ENCODE results near the gene PLPPR2.
A peak's percentile ranks its signal among the peaks of the same experiment; 100 is the strongest.
"Not testable (repeated sequence)": the region's sequence is repeated elsewhere in the genome, so short reads cannot be mapped to it uniquely, and the experiment has no call there.

Gene PLPPR2

DNA sequence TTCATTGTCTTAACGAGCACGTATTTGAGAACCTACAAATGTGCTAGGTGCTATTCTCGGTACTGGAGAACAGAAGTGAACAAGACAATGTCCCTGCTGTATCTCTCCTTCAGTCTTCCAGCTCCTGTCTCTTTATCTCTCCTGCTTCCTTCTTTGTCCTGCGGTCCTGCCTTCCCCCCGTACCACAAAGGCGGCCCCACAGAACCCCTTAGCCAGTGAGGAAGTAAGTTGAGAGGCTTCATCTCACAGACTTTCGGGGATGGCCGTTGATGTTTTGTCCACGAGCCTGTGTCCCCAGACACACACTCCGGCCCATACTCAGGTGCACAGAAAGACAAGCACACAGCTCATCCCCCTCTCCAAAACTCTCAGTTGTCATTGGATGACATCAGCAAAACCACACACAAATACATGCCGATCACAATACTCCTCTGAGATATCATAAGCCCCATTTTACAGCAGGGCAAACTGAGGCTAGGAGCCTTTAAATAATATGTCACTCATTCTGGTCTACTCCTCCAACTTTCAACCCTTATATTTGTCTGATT is 18.7 kb downstream of the PLPPR2 start:
- no peak for DNase-seq

DNA sequence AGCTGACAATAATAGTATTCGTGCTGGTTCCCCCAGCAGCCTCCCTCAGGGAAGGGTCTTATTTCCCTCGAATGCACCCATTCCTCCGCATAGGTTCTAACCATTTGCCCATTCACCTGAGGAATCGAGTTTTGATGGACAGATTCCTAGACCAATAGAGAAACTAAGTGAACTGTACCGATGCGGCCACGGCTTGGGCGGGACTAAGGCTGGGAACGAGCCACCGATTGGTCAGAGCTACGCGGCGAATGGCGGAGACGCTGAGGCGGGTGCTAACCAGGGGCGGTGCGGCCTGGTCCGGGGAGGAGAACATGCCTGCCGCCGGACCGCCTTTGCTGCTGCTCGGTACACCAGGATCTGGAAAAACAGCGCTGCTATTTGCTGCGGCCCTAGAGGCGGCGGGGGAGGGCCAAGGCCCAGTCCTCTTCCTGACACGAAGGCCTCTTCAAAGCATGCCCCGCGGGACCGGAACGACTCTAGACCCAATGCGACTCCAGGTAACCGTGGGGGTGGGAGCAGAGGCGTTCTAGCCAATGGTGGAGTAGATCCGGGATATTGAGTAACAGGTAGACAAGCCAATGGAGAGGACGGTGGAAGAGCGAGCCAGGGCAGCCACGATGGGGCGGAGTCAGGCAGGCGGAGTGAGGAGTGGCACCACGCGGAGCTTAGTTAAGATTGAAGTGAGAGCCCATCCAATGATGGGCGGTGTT is 19.4 kb downstream of the PLPPR2 start, which contains the start of gene SWSAP1:
Gene SWSAP1, plus strand, starts transcription at position 234 of the 710 bp plus-strand sequence. Its CDS starts 15 bp downstream, at position 249.
- DNase-seq, result peak; percentile 96

DNA sequence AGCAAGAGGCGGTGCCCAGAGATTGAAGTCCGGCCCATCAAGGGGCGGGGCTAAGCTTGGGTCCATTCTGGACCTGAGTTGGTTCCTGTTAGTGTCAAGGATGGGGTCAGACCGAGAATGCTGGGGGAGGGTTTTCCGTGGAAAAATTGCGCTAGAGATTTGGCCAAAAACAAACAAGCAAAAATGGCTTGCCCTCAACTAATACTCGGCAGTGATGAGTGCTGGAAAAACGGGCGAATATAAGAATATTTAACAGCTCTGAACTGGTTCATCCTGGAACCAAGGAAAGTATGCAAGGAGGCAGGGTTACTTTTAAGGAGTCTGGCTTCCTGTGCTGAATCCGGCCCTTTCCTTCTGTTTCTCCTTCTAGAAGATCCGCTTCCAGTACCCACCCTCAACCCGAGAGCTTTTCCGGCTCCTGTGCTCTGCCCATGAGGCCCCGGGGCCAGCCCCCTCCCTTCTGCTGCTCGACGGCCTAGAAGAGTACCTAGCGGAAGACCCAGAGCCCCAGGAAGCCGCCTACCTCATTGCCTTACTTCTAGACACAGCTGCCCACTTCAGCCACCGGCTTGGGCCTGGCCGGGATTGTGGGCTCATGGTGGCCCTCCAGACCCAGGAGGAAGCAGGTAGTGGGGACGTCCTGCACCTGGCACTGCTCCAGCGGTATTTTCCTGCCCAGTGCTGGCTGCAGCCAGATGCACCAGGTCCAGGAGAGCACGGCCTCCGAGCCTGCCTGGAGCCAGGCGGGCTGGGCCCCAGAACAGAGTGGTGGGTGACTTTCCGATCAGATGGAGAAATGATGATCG is 20.1 kb downstream of the PLPPR2 start:
- DNase-seq, result peak; percentile 76

DNA sequence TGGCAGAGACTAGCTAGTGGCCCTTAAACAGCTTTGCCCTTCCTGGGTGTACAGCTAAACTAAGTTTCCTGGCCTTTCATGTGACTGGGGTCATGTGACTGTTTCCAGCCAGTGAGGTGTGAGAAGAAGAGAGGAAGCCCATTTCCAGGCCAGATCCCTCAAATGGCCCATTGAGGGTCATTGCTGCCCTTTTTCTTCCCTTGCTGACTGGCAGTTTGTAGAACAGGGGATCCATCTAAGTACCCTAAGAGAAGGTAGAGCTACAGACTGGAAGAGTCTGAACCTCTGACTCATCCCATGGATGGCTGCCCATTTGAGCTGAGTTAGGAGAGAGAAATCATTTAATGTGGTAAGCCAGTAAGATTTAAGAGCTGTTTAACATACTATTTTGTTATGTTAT is 22.0 kb downstream of the PLPPR2 start:
- DNase-seq, result no peak

DNA sequence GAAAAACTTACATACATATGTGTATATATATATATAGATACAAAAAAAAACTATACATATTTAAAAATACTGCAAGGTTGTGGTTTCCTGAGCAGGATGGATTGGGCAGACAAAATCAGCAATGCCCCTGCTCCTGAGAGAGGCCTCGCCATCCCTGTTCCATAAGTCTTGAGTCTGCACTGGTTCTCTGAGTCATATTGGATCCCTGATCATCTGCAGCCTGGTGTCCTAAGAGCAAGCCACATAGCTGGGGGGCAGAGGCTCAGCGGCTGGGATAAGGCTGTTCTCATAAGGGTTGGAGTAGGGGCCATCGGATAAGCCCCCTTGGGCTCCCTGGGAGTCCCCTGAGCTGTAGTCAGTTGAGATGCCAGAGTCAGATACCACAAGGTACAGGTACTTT is 22.5 kb downstream of the PLPPR2 start:
- DNase-seq, result no peak

DNA sequence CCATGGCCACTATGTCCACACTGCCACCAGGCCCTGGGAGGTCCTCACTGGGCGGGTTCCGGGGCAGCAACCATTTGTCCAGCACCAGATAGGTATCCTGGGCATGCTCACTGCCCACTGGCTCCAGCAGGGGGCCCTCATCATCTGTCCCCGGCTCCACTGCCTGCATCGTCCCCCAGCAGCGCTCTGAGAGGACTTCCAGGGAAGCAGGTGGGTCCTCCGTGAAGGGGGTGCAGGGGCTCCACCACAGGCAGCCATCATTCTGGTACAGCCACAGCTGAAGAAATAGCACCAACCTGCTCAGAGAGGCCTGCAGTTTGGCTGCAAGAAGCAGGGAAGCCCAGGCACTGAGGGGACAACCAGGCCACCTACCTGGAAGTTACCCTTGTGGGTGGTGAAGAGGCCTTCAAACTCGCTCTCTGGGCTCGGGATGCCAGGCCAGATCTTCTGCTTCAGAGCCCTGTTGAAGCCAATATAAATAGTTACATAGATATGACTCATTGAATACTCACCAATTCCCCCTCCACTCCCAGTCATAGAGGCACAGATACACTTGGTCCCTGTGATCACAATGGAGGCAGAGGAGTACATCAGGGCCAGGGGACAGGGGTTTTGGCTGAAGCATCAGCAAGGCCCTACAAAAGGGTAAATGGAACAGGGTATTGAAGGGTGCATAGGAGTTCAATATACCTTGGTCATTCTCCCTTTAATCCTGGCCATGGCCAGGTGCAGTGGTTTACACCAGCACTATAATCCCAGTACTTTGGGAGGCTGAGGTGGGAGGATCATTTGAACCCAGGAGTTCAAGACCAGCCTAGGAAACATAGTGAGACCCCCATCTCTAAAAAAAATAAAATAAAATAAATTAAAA is 23.3 kb downstream of the PLPPR2 start:
- no peak for DNase-seq

DNA sequence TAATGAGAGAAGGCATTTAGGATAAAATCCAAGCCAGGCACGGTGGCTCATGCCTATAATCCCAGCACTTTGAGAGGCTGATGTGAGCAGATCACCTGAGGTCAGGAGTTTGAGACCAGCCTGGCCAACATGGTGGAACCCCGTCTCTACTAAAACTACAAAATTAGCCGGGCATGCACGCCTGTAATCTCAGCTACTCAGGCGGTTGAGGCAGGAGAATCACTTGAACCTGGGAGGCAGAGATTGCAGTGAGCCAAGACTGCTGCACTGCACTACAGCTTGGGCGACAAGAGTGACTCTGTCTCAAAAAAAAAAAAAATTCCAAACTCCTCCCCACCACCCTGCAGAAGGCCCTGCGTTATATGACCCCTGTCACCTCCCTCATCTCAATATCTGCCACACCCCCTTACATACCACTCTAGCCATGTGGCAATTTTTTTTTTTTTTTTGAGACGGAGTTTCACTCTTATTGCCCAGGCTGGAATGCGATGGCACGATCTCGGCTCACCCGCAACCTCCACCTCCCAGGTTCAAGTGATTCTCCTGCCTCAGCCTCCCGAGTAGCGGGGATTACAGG is 24.1 kb downstream of the PLPPR2 start:
- not testable (repeated sequence) for DNase-seq

DNA sequence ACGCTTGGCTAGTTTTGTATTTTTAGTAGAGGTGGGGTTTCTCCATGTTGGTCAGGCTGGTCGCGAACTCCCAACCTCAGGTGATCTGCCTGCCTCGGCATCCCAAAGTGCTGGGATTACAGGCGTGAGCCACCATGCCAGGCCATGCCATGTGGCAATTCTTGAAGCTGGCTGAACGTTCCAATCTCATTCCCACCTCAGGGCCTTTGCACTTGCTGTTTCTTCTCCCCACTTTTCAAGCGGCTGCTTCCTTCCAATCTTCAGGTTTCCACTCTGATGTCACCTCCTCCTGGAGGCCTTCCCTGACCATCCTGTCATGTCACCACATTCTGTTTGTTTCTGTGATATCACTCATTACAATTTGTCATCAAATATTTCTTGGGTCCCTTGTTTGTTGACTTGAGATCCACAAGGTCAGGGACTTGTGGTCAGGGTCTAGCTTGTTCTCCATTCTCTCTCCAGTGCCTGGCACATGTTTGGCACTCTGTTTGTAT is 24.7 kb downstream of the PLPPR2 start:
- DNase-seq, result no peak

DNA sequence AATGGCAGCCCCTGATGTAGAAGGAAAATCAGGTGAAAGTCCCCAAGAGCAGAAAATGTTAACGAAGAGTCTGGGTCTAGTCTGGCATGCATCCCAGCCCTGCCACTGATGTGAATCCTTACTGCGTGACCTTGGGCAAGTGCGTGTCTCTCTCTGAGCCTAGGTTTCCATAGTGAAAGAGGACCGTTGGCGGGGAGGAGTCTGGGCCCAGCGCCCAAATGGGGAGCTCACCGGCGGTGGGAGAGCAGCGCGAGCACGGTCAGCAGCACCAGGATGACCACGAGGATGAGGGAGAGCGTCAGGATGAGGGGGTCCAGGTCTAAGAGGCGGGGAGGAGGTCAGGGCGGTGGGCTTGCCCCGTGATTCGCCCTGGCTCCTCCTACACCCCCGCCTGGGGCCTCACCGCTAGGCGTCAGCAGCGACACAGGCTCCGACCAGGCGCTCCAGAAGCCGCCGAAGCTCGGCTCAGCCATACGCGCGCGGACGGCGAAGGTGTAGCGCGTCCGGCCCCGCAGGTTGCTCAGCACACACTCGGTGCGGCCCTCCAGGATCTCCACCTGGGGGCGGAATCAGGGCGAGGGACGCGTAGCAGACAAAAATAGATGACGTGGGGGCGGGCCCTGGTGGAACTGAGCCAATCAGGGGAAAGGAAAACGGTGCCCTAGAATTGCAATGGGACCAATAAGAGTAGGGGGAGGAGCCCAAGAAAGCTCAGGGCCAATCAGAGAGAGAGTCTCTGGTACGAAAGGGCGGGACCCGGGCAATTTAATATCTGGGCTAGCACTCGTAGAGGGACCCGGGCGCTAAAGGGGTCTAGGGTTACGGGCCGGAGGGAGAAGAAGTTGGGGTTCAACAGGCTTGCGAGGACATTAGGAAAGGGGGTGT is 25.7 kb downstream of the PLPPR2 start:
- peak; percentile 97 for DNase-seq

DNA sequence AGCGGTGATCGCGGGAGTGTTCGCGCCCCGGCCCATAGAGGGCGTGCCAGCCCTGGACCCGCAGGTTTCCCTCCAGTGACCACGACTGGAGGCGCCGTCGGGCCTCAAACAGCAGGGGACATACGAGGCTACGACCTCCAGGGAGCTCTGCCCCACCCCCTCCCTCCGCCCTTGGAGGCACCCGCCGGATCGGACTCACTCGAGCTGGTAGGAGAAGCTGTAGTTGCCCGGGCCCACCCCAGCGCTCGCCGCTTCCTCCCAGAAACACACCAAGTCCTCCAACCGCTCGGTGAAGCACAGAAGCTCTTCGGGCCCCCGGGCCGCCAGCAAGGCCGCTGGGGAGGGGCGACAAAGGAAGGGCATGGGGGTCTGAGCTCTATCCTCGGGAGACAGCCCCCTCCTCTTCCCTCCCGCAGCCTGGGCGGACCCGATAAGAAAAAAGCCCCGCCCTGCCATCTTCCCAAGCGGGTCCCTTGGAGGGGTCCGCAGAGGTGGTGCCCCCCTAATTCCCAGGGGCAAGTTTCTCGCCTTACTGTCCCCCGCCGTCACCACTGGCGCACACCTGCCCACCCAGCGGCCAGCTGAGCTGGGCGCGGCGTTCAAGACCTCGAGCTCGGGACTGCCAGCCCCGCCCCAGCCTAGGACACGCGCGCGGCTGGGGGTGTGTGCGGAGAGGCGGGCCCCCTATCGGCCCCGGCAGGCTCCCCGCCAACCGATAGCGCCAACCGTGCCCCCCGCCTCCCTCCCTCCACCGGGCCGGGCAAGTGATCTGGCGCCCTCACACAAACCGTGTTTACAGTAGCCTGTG is 27.9 kb downstream of the PLPPR2 start:
- peak; percentile 9 for DNase-seq

DNA sequence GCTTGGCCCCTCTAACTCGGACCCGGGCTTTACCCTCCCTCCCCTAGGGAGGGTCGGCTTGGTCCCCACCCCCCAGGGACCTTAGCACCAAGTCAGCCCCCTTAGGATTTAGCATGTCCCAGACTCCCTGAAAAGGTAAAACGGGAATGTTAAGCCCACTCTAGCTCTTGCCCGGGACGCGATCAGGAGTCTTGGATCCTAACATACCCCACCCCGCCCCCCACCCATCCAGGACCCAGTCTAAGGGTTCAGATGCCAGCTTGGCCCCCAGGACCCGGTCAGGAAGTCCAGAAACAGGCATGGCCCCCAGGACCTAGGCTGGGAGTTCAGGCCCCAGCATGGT is 28.4 kb downstream of the PLPPR2 start:
- DNase-seq, result no peak

DNA sequence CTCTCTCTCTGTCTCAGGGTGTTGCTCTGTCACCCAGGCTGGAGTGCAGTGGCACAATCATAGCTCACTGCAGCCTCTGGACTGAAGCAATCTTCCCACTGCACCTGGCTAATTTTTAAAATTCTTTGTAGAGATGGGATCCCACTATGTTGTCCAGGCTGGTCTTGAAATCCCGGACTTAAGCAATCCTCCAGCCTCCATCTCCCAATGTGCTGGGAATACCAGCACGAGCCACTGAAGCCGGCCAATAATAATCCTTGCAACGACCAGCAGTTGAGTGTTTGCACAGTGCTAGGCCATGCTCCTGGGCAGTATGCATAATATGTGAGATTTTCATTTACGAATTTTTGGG is 29.5 kb downstream of the PLPPR2 start:
- DNase-seq, result no peak

DNA sequence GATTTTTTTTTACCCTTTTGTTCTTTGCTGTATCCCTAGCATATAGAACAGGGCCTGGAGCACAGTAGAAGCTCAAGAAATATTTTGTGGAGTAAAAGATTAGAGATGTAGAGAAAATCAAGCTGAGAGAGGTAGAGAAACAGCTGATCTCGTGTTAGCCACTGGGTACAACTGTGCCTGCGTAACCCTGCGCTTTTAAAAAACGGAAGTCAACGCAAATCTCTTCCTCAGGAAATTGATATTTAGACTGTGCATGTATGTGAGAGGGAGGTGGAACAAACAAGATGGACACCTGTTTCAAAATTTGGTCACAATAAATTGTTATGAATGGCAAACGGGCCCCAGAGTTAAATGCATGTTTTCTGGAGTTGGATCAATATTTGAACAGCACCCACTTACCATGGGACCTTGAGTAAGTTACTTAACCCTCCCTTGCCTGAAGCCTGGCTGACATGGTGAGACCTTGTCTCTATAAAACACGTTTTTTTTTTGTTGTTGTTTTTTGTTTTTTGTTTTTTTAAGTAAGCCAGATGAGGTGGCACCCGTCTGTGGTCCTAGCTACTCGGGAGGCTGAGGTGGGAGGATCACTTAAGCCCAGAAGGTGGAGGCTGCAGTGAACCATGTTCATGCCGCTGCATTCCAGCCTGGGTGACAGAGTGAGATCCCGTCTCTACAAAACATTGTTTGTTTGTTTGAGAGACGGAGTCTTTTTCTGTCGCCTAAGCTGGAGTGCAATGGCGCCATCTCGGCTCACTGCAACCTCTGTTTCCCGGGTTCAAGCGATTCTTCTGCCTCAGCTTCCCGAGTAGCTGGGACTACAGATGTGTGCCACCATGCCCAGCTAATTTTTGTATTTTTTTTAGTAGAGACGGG is 32.2 kb downstream of the PLPPR2 start:
- no peak for DNase-seq

DNA sequence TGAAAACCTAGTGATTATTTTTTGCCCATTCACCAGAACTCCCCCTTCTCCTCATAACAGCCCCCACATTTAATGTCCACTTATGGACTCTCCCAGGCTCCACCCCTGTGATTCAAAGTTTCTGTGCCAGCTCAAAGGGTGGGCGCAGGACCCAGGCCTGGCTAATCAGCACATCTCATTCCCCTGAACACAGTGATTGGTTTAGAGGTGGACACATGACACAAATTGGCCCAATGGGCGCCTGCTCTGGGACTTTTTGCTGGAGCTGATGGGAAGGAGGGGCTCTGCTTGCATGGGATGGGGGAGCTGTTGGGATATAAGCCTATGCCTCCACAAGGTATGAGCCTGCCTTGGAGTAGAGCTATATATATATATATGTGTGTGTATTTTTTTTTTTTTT is 35.1 kb downstream of the PLPPR2 start:
- DNase-seq, result no peak

DNA sequence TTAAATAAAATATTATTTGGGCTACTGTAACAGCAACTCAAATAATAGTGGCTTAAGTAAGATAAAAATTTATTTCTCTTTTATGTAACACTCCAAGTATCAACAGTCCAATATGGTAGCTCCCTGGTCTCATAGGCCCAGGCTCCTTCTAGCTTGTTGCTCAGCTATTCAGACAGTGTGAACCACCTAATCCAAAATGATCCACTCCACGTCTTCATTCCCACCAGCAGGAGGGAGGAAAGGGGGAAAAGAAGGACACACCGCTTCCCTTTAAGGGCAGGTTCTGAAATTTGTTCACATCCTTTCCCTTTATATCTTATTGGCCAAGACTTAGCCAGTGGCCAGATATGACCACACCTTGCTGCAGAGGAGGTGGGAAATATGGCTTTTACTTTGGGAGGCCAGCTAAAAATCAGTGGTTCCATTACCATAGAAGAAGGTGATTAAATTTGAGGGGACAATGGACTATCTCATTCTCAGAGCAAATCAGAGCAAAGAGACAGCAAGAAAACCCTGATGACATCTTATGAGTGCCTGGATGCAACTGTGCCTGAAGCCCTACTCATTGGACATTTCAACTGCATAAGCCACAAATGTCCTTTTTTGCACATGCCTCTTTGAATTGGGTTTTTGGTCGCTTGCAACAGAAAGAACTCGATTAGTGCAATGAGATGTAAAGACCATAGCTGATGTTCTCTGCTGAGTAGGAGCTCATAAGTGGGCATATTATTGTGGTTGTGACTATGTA is 35.9 kb downstream of the PLPPR2 start:
- no peak for DNase-seq

DNA sequence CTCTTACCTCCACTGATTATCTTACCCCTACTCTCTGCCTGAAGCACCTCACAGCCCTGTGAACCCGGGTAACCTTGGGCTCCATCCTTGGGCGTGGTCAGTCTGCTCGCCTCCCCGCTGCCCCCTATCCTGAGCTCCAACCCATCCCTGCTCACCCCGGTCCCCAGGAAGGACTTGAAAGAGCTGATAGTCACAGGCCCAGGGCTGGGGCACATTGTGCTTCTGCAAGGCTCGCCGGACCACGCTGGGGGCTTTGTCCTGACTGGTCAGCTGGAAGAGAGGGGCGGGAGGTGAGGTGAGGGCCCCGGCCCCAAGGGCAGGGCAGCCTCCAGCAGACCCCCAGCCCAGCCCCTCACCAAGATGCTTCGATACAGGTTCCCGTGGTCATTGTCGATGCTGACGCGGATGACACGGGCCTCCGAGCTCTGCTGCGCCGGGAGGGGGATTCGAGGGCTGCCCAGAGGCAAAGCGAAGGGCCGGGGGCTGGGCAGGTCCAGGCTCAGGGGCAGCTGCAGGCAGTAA is 41.9 kb downstream of the PLPPR2 start:
- no peak for DNase-seq

DNA sequence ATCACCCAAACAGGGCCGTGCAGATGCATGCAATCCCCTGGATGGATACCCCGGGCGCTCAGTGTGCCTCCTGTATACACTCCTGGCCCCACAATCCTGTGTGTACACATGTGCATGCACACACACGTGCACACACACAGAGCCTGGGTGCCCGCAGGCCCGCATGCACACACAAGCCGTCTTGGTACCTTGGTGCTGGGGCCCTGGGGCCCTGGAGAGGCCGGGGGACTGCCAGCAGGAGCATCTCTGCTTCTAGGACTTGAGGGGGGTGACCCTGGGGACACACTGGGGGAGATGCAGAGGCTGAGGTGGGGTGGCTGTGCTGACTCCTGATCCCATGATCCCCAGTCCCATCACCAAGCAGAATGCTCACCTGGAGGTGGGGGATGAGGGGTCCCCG is 44.4 kb downstream of the PLPPR2 start:
- DNase-seq, result no peak

DNA sequence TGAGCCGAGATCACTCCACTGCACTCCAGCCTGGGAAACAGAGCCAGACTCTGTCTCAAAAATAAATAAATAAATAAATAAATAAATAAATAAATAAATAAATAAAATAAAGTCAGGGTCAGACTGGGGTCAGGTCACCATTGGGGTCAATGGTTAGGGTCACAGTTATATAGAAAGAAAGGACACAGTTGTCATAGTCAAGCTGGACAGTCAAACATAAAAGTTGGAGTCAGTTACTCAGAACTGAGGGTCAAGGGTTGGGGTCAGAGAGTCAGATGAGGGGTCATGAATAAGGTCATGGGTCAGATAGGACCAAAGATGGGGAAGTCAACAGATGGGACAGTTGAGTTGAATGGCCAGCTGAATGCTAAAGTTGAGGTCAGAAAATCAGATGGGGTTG is 45.6 kb downstream of the PLPPR2 start:
- no peak for DNase-seq
